Inferior parietal cortex (tissue), 1 donor: ENCODE measurements around the gene NDUFA6.
A peak's percentile ranks its signal among the peaks of the same experiment; 100 is the strongest.
"Not testable (repeated sequence)": the region's sequence is repeated elsewhere in the genome, so short reads cannot be mapped to it uniquely, and the experiment has no call there.

Experiments used
- DNase-seq: peaks from one replicate; pipeline ENCODE4 v3.0.0-alpha.2; 2016; ENCODE audit errors: extremely low spot score

NDUFA6 gene

GRCh38 chr22:42090596-42091454, at the start of gene NDUFA6:
Gene NDUFA6 (minus strand): TSS chr22:42090772. CDS start chr22:42090744, 28 bp downstream.
- peak; percentile 99 for DNase-seq

- DNase-seq = not testable (repeated sequence)
These were observed 49.6 kb upstream of the NDUFA6 start for GRCh38 chr22:42140153-42140552.

GRCh38 chr22:42139508-42139907, 48.9 kb upstream of the NDUFA6 start:
- not testable (repeated sequence) for DNase-seq

GRCh38 chr22:42138972-42139371, 48.4 kb upstream of the NDUFA6 start:
- DNase-seq = no peak

GRCh38 chr22:42138122-42138770, 47.7 kb upstream of the NDUFA6 start:
- DNase-seq = no peak

- not testable (repeated sequence) for DNase-seq
These were observed 45.1 kb upstream of the NDUFA6 start for GRCh38 chr22:42135688-42136087.

GRCh38 chr22:42134100-42135020, 43.8 kb upstream of the NDUFA6 start:
- DNase-seq = no peak

- no peak for DNase-seq
These were observed 41.9 kb upstream of the NDUFA6 start for GRCh38 chr22:42132457-42132856.

GRCh38 chr22:42131562-42131961, 41.0 kb upstream of the NDUFA6 start:
- DNase-seq = no peak

GRCh38 chr22:42130639-42131431, 40.3 kb upstream of the NDUFA6 start, which contains the start of gene CYP2D6:
Gene CYP2D6 (minus strand): TSS chr22:42130810. CDS start chr22:42130791, 19 bp downstream.
- DNase-seq = not testable (repeated sequence)

GRCh38 chr22:42130182-42130581, 39.6 kb upstream of the NDUFA6 start:
- DNase-seq = not testable (repeated sequence)

- DNase-seq = not testable (repeated sequence)
These were observed 38.5 kb upstream of the NDUFA6 start for GRCh38 chr22:42128776-42129694.

- not testable (repeated sequence) for DNase-seq
These were observed 37.4 kb upstream of the NDUFA6 start for GRCh38 chr22:42128007-42128406.

- no peak for DNase-seq
These were observed 37.0 kb upstream of the NDUFA6 start for GRCh38 chr22:42127606-42128005.

- DNase-seq = not testable (repeated sequence)
These were observed 33.0 kb upstream of the NDUFA6 start for GRCh38 chr22:42123529-42123928.

- DNase-seq = not testable (repeated sequence)
These were observed 29.9 kb upstream of the NDUFA6 start for GRCh38 chr22:42120231-42121021.

GRCh38 chr22:42116848-42117424, 26.4 kb upstream of the NDUFA6 start:
- DNase-seq = no peak

- DNase-seq = not testable (repeated sequence)
These were observed 24.9 kb upstream of the NDUFA6 start for GRCh38 chr22:42115420-42115830.

- peak; percentile 22 for DNase-seq
These were observed 24.1 kb upstream of the NDUFA6 start for GRCh38 chr22:42114721-42115120.
